ENCODE measurements around the gene PLCXD1. TPM values are rescaled to one million over a fixed set of nuclear protein-coding genes. Genes with fewer than 3 reads are reported as not detected.
A peak's percentile ranks its signal among the peaks of the same experiment; 100 is the strongest.
"Not testable (repeated sequence)": the region's sequence is repeated elsewhere in the genome, so short reads cannot be mapped to it uniquely, and the experiment has no call there.

Gene PLCXD1
- total and polyA plus RNA-seq, 8 donors = 17.0 to 58.2 (median 36.7) TPM

GRCh38 chrX:349196-349595 is 68.0 kb downstream of the PLCXD1 start:
- ATAC-seq (no peak), DNase-seq (peak in 1 of 4 donors; percentile 62)
- Histone ChIP-seq H3K27ac (no peak overlapping the region), H3K9me3 (peaks cover 0 to 10% of the 10 kb centered on the region in 2 donors), H3K4me3 (no peak overlapping the region), H3K4me1 (no peaks in the 10 kb centered on the region), H3K27me3 (no peaks in the 10 kb centered on the region), H3K36me3 (peaks cover 0 to 41% of the 10 kb centered on the region in 2 donors)
- intact Hi-C loops (cut with DNase I) = no loop called here
- TF ChIP-seq CTCF (IDR thresholded peaks at IDR 0.05) = no peak

GRCh38 chrX:349702-350101 is 68.5 kb downstream of the PLCXD1 start:
- no peak for TF ChIP-seq CTCF (IDR thresholded peaks at IDR 0.05)
- H3K27me3 ChIP-seq = no peaks in the 10 kb centered on the region
- intact Hi-C loops (cut with DNase I) = no loop called here
- ATAC-seq = no peak
- H3K4me1 ChIP-seq = no peaks in the 10 kb centered on the region
- DNase-seq = no peak
- H3K27ac ChIP-seq = no peak overlapping the region
- H3K4me3 ChIP-seq = no peak overlapping the region
- peaks cover 0 to 36% of the 10 kb centered on the region in 2 donors for H3K36me3 ChIP-seq
- peaks cover 0 to 5% of the 10 kb centered on the region in 2 donors for H3K9me3 ChIP-seq

- Histone ChIP-seq H3K4me1 (no peaks in the 10 kb centered on the region), H3K27ac (no peak overlapping the region), H3K27me3 (no peaks in the 10 kb centered on the region), H3K36me3 (peaks cover 0 to 31% of the 10 kb centered on the region in 2 donors), H3K9me3 (peaks cover 0 to under 1% of the 10 kb centered on the region in 2 donors), H3K4me3 (no peak overlapping the region)
- no peak for TF ChIP-seq CTCF (IDR thresholded peaks at IDR 0.05)
- DNase-seq (peak in 1 of 4 donors; percentile 61), ATAC-seq (no peak)
- intact Hi-C loops (cut with DNase I) = no loop called here
Measured at GRCh38 chrX:350148-350533, 69.0 kb downstream of the PLCXD1 start.

- no peak overlapping the region for H3K27ac ChIP-seq
- TF ChIP-seq CTCF (IDR thresholded peaks at IDR 0.05) = no peak
- intact Hi-C loops (cut with DNase I) = no loop called here
- DNase-seq = peak in 1 of 4 donors; percentile 71
- no peaks in the 10 kb centered on the region for H3K4me1 ChIP-seq
- peaks cover 0 to 28% of the 10 kb centered on the region in 2 donors for H3K36me3 ChIP-seq
- no peak for ATAC-seq
- H3K4me3 ChIP-seq = no peak overlapping the region
- no peaks in the 10 kb centered on the region for H3K27me3 ChIP-seq
- H3K9me3 ChIP-seq = no peaks in the 10 kb centered on the region
Measured at GRCh38 chrX:350534-351323, 69.5 kb downstream of the PLCXD1 start.

GRCh38 chrX:351324-351641 is 70.1 kb downstream of the PLCXD1 start:
- H3K9me3 ChIP-seq; ATAC-seq; H3K4me1 ChIP-seq; H3K4me3 ChIP-seq; H3K27me3 ChIP-seq; H3K27ac ChIP-seq; DNase-seq; intact Hi-C loops (cut with DNase I): not testable (repeated sequence)
- peaks cover 0 to 25% of the 10 kb centered on the region in 2 donors for H3K36me3 ChIP-seq

GRCh38 chrX:351736-352135 is 70.6 kb downstream of the PLCXD1 start:
- intact Hi-C loops (cut with DNase I) = no loop called here

More at GRCh38 chrX:351736-352135, 70.6 kb downstream of the PLCXD1 start:
- no peaks in the 10 kb centered on the region for H3K9me3 ChIP-seq
- no peak for TF ChIP-seq CTCF (IDR thresholded peaks at IDR 0.05)
- no peak overlapping the region for H3K27ac ChIP-seq
- H3K27me3 ChIP-seq = no peaks in the 10 kb centered on the region
- DNase-seq (peak in 1 of 4 donors; percentile 44), ATAC-seq (no peak)
- no peaks in the 10 kb centered on the region for H3K4me1 ChIP-seq
- peaks cover 0 to 21% of the 10 kb centered on the region in 2 donors for H3K36me3 ChIP-seq
- H3K4me3 ChIP-seq = no peak overlapping the region
